HG03039 (cell line): ENCODE results near the gene SRP14.
A peak's percentile ranks its signal among the peaks of the same experiment; 100 is the strongest.

Experiments
- ATAC-seq: cut with Tn5 transposase; IDR thresholded peaks from one replicate; pipeline ENCODE4 v1.9.1; 2021; ENCODE audit warnings: mild to moderate bottlenecking, moderate library complexity; ENCODE audit not compliant: unreplicated experiment

The SRP14 gene

GRCh38 chr15:40069178-40070165 is 30.5 kb upstream of the SRP14 start:
- no peak for ATAC-seq

- no peak for ATAC-seq
These were observed 29.1 kb upstream of the SRP14 start for GRCh38 chr15:40067921-40068624.

- no peak for ATAC-seq
These were observed 27.6 kb upstream of the SRP14 start for GRCh38 chr15:40066589-40066988.

GRCh38 chr15:40065166-40065565 is 26.2 kb upstream of the SRP14 start:
- ATAC-seq = no peak

- ATAC-seq = peak; percentile 47
These were observed 25.4 kb upstream of the SRP14 start for GRCh38 chr15:40064231-40064894.

- no peak for ATAC-seq
These were observed 24.6 kb upstream of the SRP14 start for GRCh38 chr15:40063563-40064011.

GRCh38 chr15:40062816-40063562 is 24.0 kb upstream of the SRP14 start:
- no peak for ATAC-seq

- ATAC-seq = peak; percentile 56
These were observed 22.4 kb upstream of the SRP14 start for GRCh38 chr15:40061212-40061901.

- ATAC-seq = no peak
These were observed 21.4 kb upstream of the SRP14 start for GRCh38 chr15:40060236-40060961.

GRCh38 chr15:40059821-40060220 is 20.8 kb upstream of the SRP14 start:
- ATAC-seq = no peak

GRCh38 chr15:40058476-40059140 is 19.6 kb upstream of the SRP14 start:
- ATAC-seq = no peak

GRCh38 chr15:40055576-40056293 is 16.8 kb upstream of the SRP14 start:
- ATAC-seq = no peak

GRCh38 chr15:40054855-40055575 is 16.0 kb upstream of the SRP14 start:
- peak; percentile 65 for ATAC-seq

GRCh38 chr15:40054605-40054854 is 15.5 kb upstream of the SRP14 start:
- peak; percentile 22 for ATAC-seq

- peak; percentile 19 for ATAC-seq
These were observed 15.0 kb upstream of the SRP14 start for GRCh38 chr15:40053831-40054604.

GRCh38 chr15:40053079-40053830 is 14.3 kb upstream of the SRP14 start:
- ATAC-seq = no peak
